GM18951 (cell line): Measurements from ENCODE around the gene FBXW7.

ENCODE experiments used
- POLR2A ChIP-seq: IDR thresholded peaks from 4 replicates; pipeline ENCODE4 v1.6.1; 2011; ENCODE audit warnings: mild to moderate bottlenecking; ENCODE audit not compliant: insufficient read length, insufficient read depth; ENCODE audit errors: extremely low read depth
- in situ Hi-C: fragments of 300-500 bp; cut with MboI; formaldehyde crosslinking; loops from one replicate; pipeline ENCODE4 v1.12.0; 2022; ENCODE audit warnings: low sequenced_read_pairs, mixed read lengths, inconsistent platforms; ENCODE audit not compliant: unreplicated experiment

Gene FBXW7

GRCh38 chr4:152344001-152344400 is 191.9 kb downstream of the FBXW7 start:
- TF ChIP-seq POLR2A: no peak
- in situ Hi-C loops: no loop called here

GRCh38 chr4:152342293-152342692 is 193.6 kb downstream of the FBXW7 start:
- TF ChIP-seq POLR2A: no peak
- in situ Hi-C loops: no loop called here

- no peak for TF ChIP-seq POLR2A
- in situ Hi-C loops: no loop called here
These were observed 195.1 kb downstream of the FBXW7 start for GRCh38 chr4:152340818-152341217.

GRCh38 chr4:152339576-152339975 is 196.3 kb downstream of the FBXW7 start:
- in situ Hi-C loops: no loop called here
- TF ChIP-seq POLR2A: no peak

GRCh38 chr4:152334931-152335330 is 201.0 kb downstream of the FBXW7 start:
- TF ChIP-seq POLR2A: no peak
- in situ Hi-C loops: no loop called here

- in situ Hi-C loops: no loop called here
- TF ChIP-seq POLR2A: no peak
These were observed 204.8 kb downstream of the FBXW7 start for GRCh38 chr4:152331042-152331441.

GRCh38 chr4:152328582-152328981 is 207.3 kb downstream of the FBXW7 start:
- TF ChIP-seq POLR2A: no peak
- in situ Hi-C loops: no loop called here

GRCh38 chr4:152327606-152328453 is 208.1 kb downstream of the FBXW7 start:
- in situ Hi-C loops: no loop called here
- no peak for TF ChIP-seq POLR2A

GRCh38 chr4:152325831-152326230 is 210.1 kb downstream of the FBXW7 start:
- in situ Hi-C loops: no loop called here
- TF ChIP-seq POLR2A: no peak

- TF ChIP-seq POLR2A: no peak
- in situ Hi-C loops: no loop called here
These were observed 212.7 kb downstream of the FBXW7 start for GRCh38 chr4:152323221-152323620.

GRCh38 chr4:152322656-152323055 is 213.2 kb downstream of the FBXW7 start:
- no peak for TF ChIP-seq POLR2A
- in situ Hi-C loops: no loop called here

- TF ChIP-seq POLR2A: no peak
- in situ Hi-C loops: no loop called here
These were observed 214.0 kb downstream of the FBXW7 start for GRCh38 chr4:152321923-152322322.

- in situ Hi-C loops: no loop called here
- no peak for TF ChIP-seq POLR2A
These were observed 214.5 kb downstream of the FBXW7 start for GRCh38 chr4:152321398-152321797.

GRCh38 chr4:152316969-152317368 is 218.9 kb downstream of the FBXW7 start:
- in situ Hi-C loops: no loop called here

More at GRCh38 chr4:152316969-152317368, 218.9 kb downstream of the FBXW7 start:
- TF ChIP-seq POLR2A: no peak
